ENCODE data around the gene WDR46. TPM values are rescaled to one million over a fixed set of nuclear protein-coding genes. Genes with fewer than 3 reads are reported as not detected.

WDR46 gene
- polyA plus RNA-seq, 1 experiment: 43.3 TPM

DNA sequence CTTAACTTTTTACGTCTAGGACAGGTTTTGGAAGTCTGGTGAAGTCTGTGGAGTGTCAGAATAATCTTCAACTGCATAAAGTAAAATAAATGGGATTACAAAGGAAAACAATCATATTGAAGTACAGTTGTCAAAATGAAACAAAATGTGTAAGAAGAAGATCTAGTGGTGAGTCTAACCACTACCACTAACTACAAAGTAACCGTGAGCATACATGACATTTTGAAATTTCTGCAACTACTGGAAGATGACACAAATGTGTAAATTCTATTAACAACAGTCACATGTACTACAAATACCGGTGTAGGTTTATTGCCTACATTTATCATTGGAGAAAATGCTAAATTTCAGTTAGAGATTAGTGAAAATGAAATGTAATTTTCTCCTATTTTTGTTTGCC is 47.1 kb downstream of the WDR46 start:
- TF ChIP-seq, protein P1, sequence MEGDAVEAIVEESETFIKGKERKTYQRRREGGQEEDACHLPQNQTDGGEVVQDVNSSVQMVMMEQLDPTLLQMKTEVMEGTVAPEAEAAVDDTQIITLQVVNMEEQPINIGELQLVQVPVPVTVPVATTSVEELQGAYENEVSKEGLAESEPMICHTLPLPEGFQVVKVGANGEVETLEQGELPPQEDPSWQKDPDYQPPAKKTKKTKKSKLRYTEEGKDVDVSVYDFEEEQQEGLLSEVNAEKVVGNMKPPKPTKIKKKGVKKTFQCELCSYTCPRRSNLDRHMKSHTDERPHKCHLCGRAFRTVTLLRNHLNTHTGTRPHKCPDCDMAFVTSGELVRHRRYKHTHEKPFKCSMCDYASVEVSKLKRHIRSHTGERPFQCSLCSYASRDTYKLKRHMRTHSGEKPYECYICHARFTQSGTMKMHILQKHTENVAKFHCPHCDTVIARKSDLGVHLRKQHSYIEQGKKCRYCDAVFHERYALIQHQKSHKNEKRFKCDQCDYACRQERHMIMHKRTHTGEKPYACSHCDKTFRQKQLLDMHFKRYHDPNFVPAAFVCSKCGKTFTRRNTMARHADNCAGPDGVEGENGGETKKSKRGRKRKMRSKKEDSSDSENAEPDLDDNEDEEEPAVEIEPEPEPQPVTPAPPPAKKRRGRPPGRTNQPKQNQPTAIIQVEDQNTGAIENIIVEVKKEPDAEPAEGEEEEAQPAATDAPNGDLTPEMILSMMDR (IDR thresholded peaks at IDR 0.05; ENCODE audit: low read depth, low read length): no peak
- DNase-seq (ENCODE audit: low read depth, low spot score): no peak
- ChIA-PET CTCF (no interaction called here), POLR2A (no interaction called here)
- H3K9me3 ChIP-seq (ENCODE audit: control insufficient read depth, insufficient read depth, low read length): no peaks in the 10 kb centered on the region
- H3K27ac ChIP-seq (ENCODE audit: low read depth, low read length): no peak overlapping the region
- peaks cover 20% of the 10 kb centered on the region for H3K27me3 ChIP-seq (ENCODE audit: control insufficient read depth, insufficient read depth, low read length)
- H3K4me3 ChIP-seq (ENCODE audit: low read depth, low read length): no peak overlapping the region

DNA sequence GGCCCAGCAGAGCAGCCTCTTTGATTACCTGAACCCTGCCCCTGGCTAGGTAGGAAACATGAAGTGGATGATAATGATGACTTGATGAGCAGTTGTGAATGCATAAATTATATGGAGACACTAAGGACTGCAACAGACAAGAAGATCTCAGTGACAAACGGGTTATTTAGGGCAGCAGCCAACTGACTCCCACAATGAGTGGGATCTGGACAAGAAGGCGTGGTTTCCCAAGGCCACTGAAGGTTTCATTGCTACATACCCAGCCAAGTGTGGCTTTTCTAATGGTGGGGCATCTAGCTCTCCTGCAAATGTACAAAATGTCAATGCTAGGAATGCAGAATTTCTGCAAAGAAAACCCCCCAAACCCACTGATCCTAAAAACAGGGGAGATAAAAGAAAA is 51.3 kb downstream of the WDR46 start:
- no peak for DNase-seq (ENCODE audit: low read depth, low spot score)
- Histone ChIP-seq H3K9me3 (ENCODE audit: control insufficient read depth, insufficient read depth, low read length) (no peaks in the 10 kb centered on the region), H3K4me3 (ENCODE audit: low read depth, low read length) (no peak overlapping the region), H3K27me3 (ENCODE audit: control insufficient read depth, insufficient read depth, low read length) (peaks cover 33% of the 10 kb centered on the region), H3K27ac (ENCODE audit: low read depth, low read length) (no peak overlapping the region)
- ChIA-PET POLR2A (no interaction called here), CTCF (interaction anchor here (8.3 kb wide), 1 partner anchor 11 kb away, joined by 48 read pairs; no protein-coding TSS in a partner anchor)
- TF ChIP-seq, protein P1 (IDR thresholded peaks at IDR 0.05; ENCODE audit: low read depth, low read length): no peak

DNA sequence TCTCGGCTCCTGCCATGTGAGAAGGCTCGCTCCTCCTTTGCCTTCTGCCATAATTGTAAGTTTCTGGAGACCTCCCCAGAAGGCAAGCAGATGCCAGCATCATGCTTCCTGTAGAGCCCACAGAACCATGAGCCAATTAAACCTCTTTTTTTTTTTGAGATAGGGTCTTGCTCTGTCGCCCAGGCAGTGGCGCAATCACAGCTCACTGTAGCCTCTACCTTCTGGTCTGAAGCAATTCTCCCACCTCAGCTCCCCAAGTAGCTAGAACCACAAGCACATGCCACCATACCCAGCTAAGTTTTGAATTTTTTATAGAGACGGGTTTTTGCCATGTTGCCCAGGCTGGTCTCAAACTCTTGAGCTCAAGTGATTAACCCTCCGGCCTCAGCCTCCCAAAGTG is 52.2 kb downstream of the WDR46 start:
- CTCF ChIA-PET: interaction anchor here (8.3 kb wide), 1 partner anchor 12 kb away, joined by 48 read pairs; no protein-coding TSS in a partner anchor
- H3K27ac ChIP-seq (ENCODE audit: low read depth, low read length): no peak overlapping the region
- peaks cover 36% of the 10 kb centered on the region for H3K27me3 ChIP-seq (ENCODE audit: control insufficient read depth, insufficient read depth, low read length)
- TF ChIP-seq, protein P1 (IDR thresholded peaks at IDR 0.05; ENCODE audit: low read depth, low read length): no peak
- POLR2A ChIA-PET: no interaction called here
- no peak for DNase-seq (ENCODE audit: low read depth, low spot score)
- H3K4me3 ChIP-seq (ENCODE audit: low read depth, low read length): no peak overlapping the region
- H3K9me3 ChIP-seq (ENCODE audit: control insufficient read depth, insufficient read depth, low read length): no peaks in the 10 kb centered on the region

DNA sequence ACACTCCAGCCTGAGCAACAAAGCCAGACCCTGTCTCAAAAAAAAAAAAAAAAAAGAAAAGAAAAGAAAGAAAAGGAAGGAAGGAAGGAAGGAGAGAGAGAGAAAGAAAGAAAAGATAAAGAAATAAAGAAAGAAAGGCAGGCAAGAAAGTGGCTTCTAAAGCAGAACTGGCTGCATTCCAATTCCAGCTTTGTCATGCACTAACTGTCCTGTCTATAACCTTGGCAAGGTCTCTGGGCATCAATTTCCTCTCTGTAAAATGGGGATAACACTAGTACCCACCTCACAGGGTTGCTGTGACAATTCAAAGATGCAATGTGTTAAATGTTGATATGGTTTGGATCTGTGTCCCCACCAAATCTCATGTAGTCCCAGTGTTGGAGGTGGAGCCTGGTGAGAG is 52.7 kb downstream of the WDR46 start:
- Histone ChIP-seq H3K27ac (ENCODE audit: low read depth, low read length) (no peak overlapping the region), H3K9me3 (ENCODE audit: control insufficient read depth, insufficient read depth, low read length) (no peaks in the 10 kb centered on the region), H3K27me3 (ENCODE audit: control insufficient read depth, insufficient read depth, low read length) (peaks cover 36% of the 10 kb centered on the region), H3K4me3 (ENCODE audit: low read depth, low read length) (no peak overlapping the region)
- TF ChIP-seq, protein P1 (IDR thresholded peaks at IDR 0.05; ENCODE audit: low read depth, low read length): no peak
- POLR2A ChIA-PET: no interaction called here
- CTCF ChIA-PET: interaction anchor here (1.0 to 8.3 kb wide), 2 partner anchors 10 to 13 kb away, joined by 4 to 48 read pairs; no protein-coding TSS in a partner anchor
- no peak for DNase-seq (ENCODE audit: low read depth, low spot score)

DNA sequence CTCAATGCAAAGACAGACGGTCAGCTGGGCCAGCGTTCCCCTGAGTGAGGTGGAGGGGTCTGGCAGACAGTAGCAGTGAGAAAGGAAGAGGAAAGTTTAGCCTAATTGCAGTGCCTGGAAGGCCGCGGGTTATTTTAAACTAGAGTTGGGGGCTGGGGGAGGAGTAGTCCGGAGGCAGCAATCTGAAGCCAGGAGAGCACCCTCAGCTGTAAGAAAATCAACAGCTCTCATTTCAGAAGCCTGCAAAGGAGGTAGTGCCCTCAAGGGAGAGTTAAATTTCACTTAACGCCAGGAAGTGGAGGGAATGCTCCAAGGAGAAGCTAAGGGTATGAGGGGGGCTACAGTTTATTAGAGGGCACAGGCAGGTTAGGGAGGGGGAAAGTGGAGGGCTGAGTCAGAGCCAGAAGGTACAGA is 53.8 kb downstream of the WDR46 start:
- no peaks in the 10 kb centered on the region for H3K9me3 ChIP-seq (ENCODE audit: control insufficient read depth, insufficient read depth, low read length)
- ChIA-PET CTCF (interaction anchor here (1.0 to 8.3 kb wide), 2 partner anchors 12 to 14 kb away, joined by 4 to 48 read pairs; no protein-coding TSS in a partner anchor), POLR2A (no interaction called here)
- no peak overlapping the region for H3K27ac ChIP-seq (ENCODE audit: low read depth, low read length)
- TF ChIP-seq, protein P1 (IDR thresholded peaks at IDR 0.05; ENCODE audit: low read depth, low read length): no peak
- no peak overlapping the region for H3K4me3 ChIP-seq (ENCODE audit: low read depth, low read length)
- peaks cover 33% of the 10 kb centered on the region for H3K27me3 ChIP-seq (ENCODE audit: control insufficient read depth, insufficient read depth, low read length)
- no peak for DNase-seq (ENCODE audit: low read depth, low spot score)

Other genes with a start within 250 kb of the WDR46 start
- gene HLA-DPA1, start 215.6 kb downstream of the WDR46 start, polyA plus RNA-seq (2011; rRNA removed): 0.10 and 0.15 TPM in 2 replicates
- gene HLA-DPB1, start 213.2 kb downstream of the WDR46 start, polyA plus RNA-seq (2011; rRNA removed): 0.94 and 1.6 TPM in 2 replicates
- gene COL11A2, start 96.8 kb downstream of the WDR46 start, polyA plus RNA-seq (2011; rRNA removed): 0.26 and 0.37 TPM in 2 replicates
- 38.5 and 44.1 TPM in 2 replicates for gene RXRB, start 88.6 kb downstream of the WDR46 start, polyA plus RNA-seq (2011; rRNA removed)
- 129 and 150 TPM in 2 replicates for gene SLC39A7, start 88.4 kb downstream of the WDR46 start, polyA plus RNA-seq (2011; rRNA removed)
- gene HSD17B8, start 84.6 kb downstream of the WDR46 start, polyA plus RNA-seq (2011; rRNA removed): 4.9 and 5.7 TPM in 2 replicates
- gene RING1, start 80.7 kb downstream of the WDR46 start, polyA plus RNA-seq (2011; rRNA removed): 23.8 and 26.8 TPM in 2 replicates
- gene VPS52, start 17.4 kb downstream of the WDR46 start, polyA plus RNA-seq (2011; rRNA removed): 58.0 and 60.4 TPM in 2 replicates
- gene RPS18, start 17.2 kb downstream of the WDR46 start, polyA plus RNA-seq (2011; rRNA removed): 5,380 and 5,823 TPM in 2 replicates
- gene B3GALT4, start 12.1 kb downstream of the WDR46 start, polyA plus RNA-seq (2011; rRNA removed): 1.1 and 1.4 TPM in 2 replicates
- gene PFDN6, start 362 bp upstream of the WDR46 start, polyA plus RNA-seq (2011; rRNA removed): 59.6 and 64.6 TPM in 2 replicates
- 21.9 and 25.0 TPM in 2 replicates for gene RGL2, start 9.7 kb upstream of the WDR46 start, polyA plus RNA-seq (2011; rRNA removed)
- 29.3 and 37.9 TPM in 2 replicates for gene TAPBP, start 24.8 kb upstream of the WDR46 start, polyA plus RNA-seq (2011; rRNA removed)
- 8.4 and 11.8 TPM in 2 replicates for gene ZBTB22, start 28.5 kb upstream of the WDR46 start, polyA plus RNA-seq (2011; rRNA removed)
- 69.7 and 75.6 TPM in 2 replicates for gene DAXX, start 33.7 kb upstream of the WDR46 start, polyA plus RNA-seq (2011; rRNA removed)
- 10.2 TPM in 2 replicates for gene KIFC1, start 102.6 kb upstream of the WDR46 start, polyA plus RNA-seq (2011; rRNA removed)
- 26.6 and 29.7 TPM in 2 replicates for gene PHF1, start 121.8 kb upstream of the WDR46 start, polyA plus RNA-seq (2011; rRNA removed)
- 298 and 340 TPM in 2 replicates for gene CUTA, start 128.9 kb upstream of the WDR46 start, polyA plus RNA-seq (2011; rRNA removed)
- 5.3 and 6.5 TPM in 2 replicates for gene SYNGAP1, start 130.8 kb upstream of the WDR46 start, polyA plus RNA-seq (2011; rRNA removed)
- 5.8 and 6.0 TPM in 2 replicates for gene ZBTB9, start 165.3 kb upstream of the WDR46 start, polyA plus RNA-seq (2011; rRNA removed)

Data from AG04450 (cell line).